Mucosa of rectum (tissue), 2 donors: ENCODE measurements around the gene RXRG.
"Not testable (repeated sequence)": the region's sequence is repeated elsewhere in the genome, so short reads cannot be mapped to it uniquely, and the experiment has no call there.

ENCODE experiments used
- H3K27ac ChIP-seq, 2 donors: one replicate each; pipeline ENCODE4 v1.7.0; 2013; ENCODE audit warnings: inconsistent platforms in 2 of 2, low read depth in 2 of 2, low read length in 2 of 2
- H3K27me3 ChIP-seq, 2 donors: one replicate each; pipeline ENCODE4 v1.7.0; 2013; ENCODE audit warnings: low read length in 2 of 2; ENCODE audit not compliant: control insufficient read depth in 2 of 2, insufficient read depth in 2 of 2
- H3K36me3 ChIP-seq, 2 donors: one replicate each; pipeline ENCODE4 v1.7.0; 2013; ENCODE audit warnings: low read length in 2 of 2; ENCODE audit not compliant: control insufficient read depth in 2 of 2, insufficient read depth in 2 of 2
- H3K4me1 ChIP-seq, 2 donors: one replicate each; pipeline ENCODE4 v1.7.0; 2013; ENCODE audit warnings: low read length in 2 of 2, mild to moderate bottlenecking in 1 of 2; ENCODE audit not compliant: control insufficient read depth in 2 of 2, insufficient read depth in 2 of 2
- H3K4me3 ChIP-seq, 2 donors: one replicate each; pipeline ENCODE4 v1.7.0; 2013; ENCODE audit warnings: low read length in 2 of 2
- H3K9ac ChIP-seq, 2 donors: one replicate each; pipeline ENCODE4 v1.7.0; 2013; ENCODE audit warnings: low read length in 2 of 2, low read depth in 1 of 2, mild to moderate bottlenecking in 1 of 2
- H3K9me3 ChIP-seq, 2 donors: one replicate each; pipeline ENCODE4 v1.7.0; 2013; ENCODE audit warnings: low read length in 2 of 2; ENCODE audit not compliant: control insufficient read depth in 2 of 2
- donor health status: healthy.
- donor health status: Normal muscosa, but diverticular disease.

RXRG gene

GRCh38 chr1:165474196-165474595 is 29.3 kb upstream of the RXRG start:
- no peak overlapping the region for H3K27ac ChIP-seq
- H3K36me3 ChIP-seq: no peaks in the 10 kb centered on the region
- H3K27me3 ChIP-seq: peaks cover 0 to 7% of the 10 kb centered on the region in 2 donors
- no peaks in the 10 kb centered on the region for H3K9me3 ChIP-seq
- no peaks in the 10 kb centered on the region for H3K4me1 ChIP-seq
- no peak overlapping the region for H3K4me3 ChIP-seq
- no peak overlapping the region for H3K9ac ChIP-seq

GRCh38 chr1:165473081-165473480 is 28.2 kb upstream of the RXRG start:
- Histone ChIP-seq H3K27ac (no peak overlapping the region), H3K4me1 (no peaks in the 10 kb centered on the region), H3K9me3 (no peaks in the 10 kb centered on the region), H3K36me3 (no peaks in the 10 kb centered on the region), H3K9ac (no peak overlapping the region), H3K4me3 (no peak overlapping the region), H3K27me3 (peaks cover 0 to 7% of the 10 kb centered on the region in 2 donors)

DNA sequence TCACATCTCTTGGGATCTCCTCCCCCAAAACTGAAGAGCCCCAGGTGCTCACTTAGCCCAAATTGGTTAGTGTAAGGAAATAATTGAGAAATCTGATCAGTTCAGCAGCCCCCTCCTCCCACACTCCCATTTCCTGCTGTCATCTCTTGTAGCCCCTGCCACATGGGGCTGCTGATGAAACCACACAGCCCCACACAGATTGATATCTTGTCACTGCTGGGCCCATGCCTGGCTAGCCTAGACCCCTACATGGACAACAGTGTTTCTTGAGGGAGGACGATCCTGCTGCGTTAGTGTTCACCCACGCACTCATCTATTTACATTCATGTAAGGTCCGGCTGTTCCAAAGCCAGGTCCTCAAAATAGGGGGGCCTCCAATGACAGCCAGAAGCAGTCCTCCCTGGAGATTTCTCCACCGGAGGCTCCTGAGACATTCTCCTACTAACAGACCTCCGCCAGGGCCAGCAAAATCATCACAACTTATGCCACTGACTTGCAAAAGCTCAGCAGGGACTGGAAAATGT is 23.9 kb upstream of the RXRG start:
- H3K36me3 ChIP-seq: no peaks in the 10 kb centered on the region
- H3K9ac ChIP-seq: no peak overlapping the region
- H3K4me3 ChIP-seq: no peak overlapping the region
- H3K9me3 ChIP-seq: no peaks in the 10 kb centered on the region
- no peak overlapping the region for H3K27ac ChIP-seq
- H3K4me1 ChIP-seq: no peaks in the 10 kb centered on the region
- peaks cover 0 to 3% of the 10 kb centered on the region in 2 donors for H3K27me3 ChIP-seq

GRCh38 chr1:165468253-165468652 is 23.3 kb upstream of the RXRG start:
- H3K4me3 ChIP-seq: no peak overlapping the region
- H3K9ac ChIP-seq: no peak overlapping the region
- H3K9me3 ChIP-seq: no peaks in the 10 kb centered on the region
- H3K36me3 ChIP-seq: no peaks in the 10 kb centered on the region
- H3K27ac ChIP-seq: no peak overlapping the region
- no peaks in the 10 kb centered on the region for H3K4me1 ChIP-seq
- H3K27me3 ChIP-seq: peaks cover 0 to 3% of the 10 kb centered on the region in 2 donors

- H3K4me3 ChIP-seq: no peak overlapping the region
- H3K27ac ChIP-seq: no peak overlapping the region
- H3K27me3 ChIP-seq: peaks cover 0 to 3% of the 10 kb centered on the region in 2 donors
- no peaks in the 10 kb centered on the region for H3K36me3 ChIP-seq
- H3K4me1 ChIP-seq: no peaks in the 10 kb centered on the region
- H3K9me3 ChIP-seq: no peaks in the 10 kb centered on the region
- H3K9ac ChIP-seq: no peak overlapping the region
Observed at GRCh38 chr1:165467706-165468105, 22.8 kb upstream of the RXRG start.

DNA sequence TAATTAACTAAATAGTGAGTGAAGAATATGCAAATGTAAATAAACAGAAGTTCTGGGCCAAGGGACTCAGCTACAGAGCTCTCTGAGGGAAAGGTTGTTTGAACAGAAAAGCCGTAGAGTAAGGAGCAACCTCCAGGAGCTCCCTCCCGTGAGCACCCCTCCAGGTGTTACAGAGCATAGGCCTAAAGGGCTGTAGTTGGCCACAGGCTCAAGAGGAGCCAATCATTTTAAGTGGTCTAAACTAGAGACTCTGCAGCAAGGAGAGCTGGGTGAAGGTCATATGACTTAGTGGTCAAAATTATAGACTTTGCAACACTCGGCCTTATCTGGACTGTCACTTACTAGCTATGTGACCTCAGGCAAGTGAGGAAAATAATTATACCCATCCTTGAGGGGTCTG is 19.1 kb upstream of the RXRG start:
- Histone ChIP-seq H3K36me3 (no peaks in the 10 kb centered on the region), H3K27ac (no peak overlapping the region), H3K4me1 (no peaks in the 10 kb centered on the region), H3K9me3 (no peaks in the 10 kb centered on the region), H3K27me3 (peaks cover 0 to 2% of the 10 kb centered on the region in 2 donors), H3K9ac (no peak overlapping the region), H3K4me3 (no peak overlapping the region)

DNA sequence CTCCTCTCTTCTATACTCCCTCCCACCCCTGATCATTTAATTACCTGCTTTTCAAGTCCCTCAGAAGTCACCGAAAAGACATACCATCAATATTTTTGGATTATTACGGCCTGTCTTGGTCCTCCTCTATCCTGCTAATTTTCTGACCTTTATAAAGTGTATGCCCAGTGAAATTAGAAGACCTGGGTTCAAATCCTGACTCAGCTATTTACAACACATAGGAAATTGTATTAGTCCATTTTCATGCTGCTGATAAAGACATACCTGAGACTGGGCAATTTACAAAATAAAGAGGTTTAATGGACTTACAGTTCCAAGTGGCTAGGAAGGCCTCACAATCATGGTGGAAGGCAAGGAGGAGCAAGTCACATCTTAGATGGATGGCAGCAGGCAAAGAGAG is 14.8 kb upstream of the RXRG start:
- H3K4me3 ChIP-seq, H3K27me3 ChIP-seq, H3K27ac ChIP-seq, H3K9me3 ChIP-seq, H3K9ac ChIP-seq, H3K36me3 ChIP-seq, H3K4me1 ChIP-seq: not testable (repeated sequence)

- Histone ChIP-seq H3K9ac (no peak overlapping the region), H3K9me3 (no peaks in the 10 kb centered on the region), H3K4me1 (no peaks in the 10 kb centered on the region), H3K4me3 (no peak overlapping the region), H3K27ac (no peak overlapping the region), H3K36me3 (no peaks in the 10 kb centered on the region), H3K27me3 (no peaks in the 10 kb centered on the region)
Observed at GRCh38 chr1:165456861-165457260, 11.9 kb upstream of the RXRG start.

DNA sequence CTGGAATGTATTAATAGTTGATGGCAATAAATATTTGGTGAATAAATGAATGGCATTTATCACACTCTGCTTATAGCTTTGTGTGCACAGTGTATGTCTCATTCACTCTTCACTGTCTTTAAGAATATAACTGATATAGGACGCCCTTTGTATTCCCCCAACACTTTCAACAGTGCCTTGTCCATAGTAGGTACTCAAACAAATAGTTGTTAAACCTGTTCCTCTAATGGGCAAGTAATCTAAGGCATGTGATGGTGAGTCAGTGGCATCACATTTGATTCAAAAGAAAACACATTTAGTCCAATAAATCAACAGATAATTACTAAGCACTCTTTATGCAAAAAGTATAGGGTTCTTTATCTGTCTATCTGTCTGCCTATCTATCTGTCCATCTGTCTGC is 11.2 kb upstream of the RXRG start:
- Histone ChIP-seq H3K4me1 (no peaks in the 10 kb centered on the region), H3K4me3 (no peak overlapping the region), H3K36me3 (no peaks in the 10 kb centered on the region), H3K27me3 (no peaks in the 10 kb centered on the region), H3K27ac (no peak overlapping the region), H3K9ac (no peak overlapping the region), H3K9me3 (no peaks in the 10 kb centered on the region)

GRCh38 chr1:165455111-165455510 is 10.2 kb upstream of the RXRG start:
- Histone ChIP-seq H3K4me3 (no peak overlapping the region), H3K9me3 (no peaks in the 10 kb centered on the region), H3K4me1 (no peaks in the 10 kb centered on the region), H3K27ac (no peak overlapping the region), H3K9ac (no peak overlapping the region), H3K27me3 (no peaks in the 10 kb centered on the region), H3K36me3 (no peaks in the 10 kb centered on the region)

GRCh38 chr1:165454091-165454610 is 9.2 kb upstream of the RXRG start:
- Histone ChIP-seq H3K36me3 (no peaks in the 10 kb centered on the region), H3K4me3 (no peak overlapping the region), H3K9me3 (no peaks in the 10 kb centered on the region), H3K4me1 (no peaks in the 10 kb centered on the region), H3K27ac (no peak overlapping the region), H3K9ac (no peak overlapping the region), H3K27me3 (no peaks in the 10 kb centered on the region)
